Right atrium auricular region (tissue), 2 donors: ENCODE measurements around the gene CDH20. TPM values are rescaled to one million over a fixed set of nuclear protein-coding genes. Genes with fewer than 3 reads are reported as not detected.

Experiments used
- DNase-seq: peaks from one replicate; pipeline ENCODE4 v3.0.0-alpha.2; 2019; ENCODE audit warnings: low spot score
- H3K27ac ChIP-seq, 2 donors: fragments of 200-600 bp; sonication (generic); 1 replicate in 1 of 2; 2 replicates in 1 of 2; pipeline ENCODE4 v1.5.1; 2016 to 2019
- H3K27me3 ChIP-seq, 2 donors: fragments of 200-600 bp; sonication (generic); one replicate each; pipeline versions ENCODE4 v1.5.1 to v1.6.0; 2017 to 2019
- H3K36me3 ChIP-seq: fragments of 200-600 bp; sonication (generic); one replicate; pipeline ENCODE4 v1.5.1; 2016
- H3K4me1 ChIP-seq, 2 donors: fragments of 200-600 bp; sonication (generic); one replicate each; pipeline versions ENCODE4 v1.5.1 to v1.6.0; 2017 to 2019
- H3K4me3 ChIP-seq, 2 donors: fragments of 200-600 bp; sonication (generic); 1 replicate in 1 of 2; 2 replicates in 1 of 2; pipeline ENCODE4 v1.5.1; 2017 to 2019; ENCODE audit warnings: mild to moderate bottlenecking in 1 of 2, moderate library complexity in 1 of 2
- H3K9me3 ChIP-seq, 2 donors: fragments of 200-600 bp; sonication (generic); one replicate each; pipeline ENCODE4 v1.5.1; 2019
- total RNA-seq, 2 donors: library from RNA; depleted of rRNA; stranded (reverse); fragments of >200 nt; gene quantifications; one replicate each; pipeline ENCODE4 v1.1.0, GENCODE V29; 2016
- TF ChIP-seq, protein P1 (sequence below), 2 donors: fragments of 200-600 bp; sonication (generic); IDR thresholded peaks; one replicate each; pipeline ENCODE4 v1.5.1; 2019; ENCODE audit warnings: antibody characterized with exemption in 2 of 2

CDH20 gene
- total RNA-seq, 2 donors from 2014 or later, result 0.41 TPM; not detected in 1

DNA sequence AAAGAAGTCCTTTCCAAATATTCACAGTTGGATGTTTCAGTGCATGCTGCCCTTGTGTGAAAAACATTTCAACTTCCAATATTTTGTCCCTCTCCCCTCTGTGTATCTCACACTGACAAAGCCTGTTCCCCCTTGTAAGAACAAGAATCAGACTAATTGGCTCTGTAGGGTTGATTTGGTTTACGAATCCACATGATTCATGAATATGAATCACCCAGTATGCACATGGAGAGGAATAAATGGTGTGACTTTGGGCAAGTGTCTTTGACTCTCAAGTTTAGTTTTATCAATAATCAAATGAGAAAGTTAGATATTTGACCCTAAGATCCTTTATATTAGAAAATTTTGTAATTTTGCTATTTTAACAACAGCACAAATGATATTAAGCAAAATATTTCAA is 9.3 kb upstream of the CDH20 start:
- DNase-seq, result no peak
- TF ChIP-seq, protein P1, sequence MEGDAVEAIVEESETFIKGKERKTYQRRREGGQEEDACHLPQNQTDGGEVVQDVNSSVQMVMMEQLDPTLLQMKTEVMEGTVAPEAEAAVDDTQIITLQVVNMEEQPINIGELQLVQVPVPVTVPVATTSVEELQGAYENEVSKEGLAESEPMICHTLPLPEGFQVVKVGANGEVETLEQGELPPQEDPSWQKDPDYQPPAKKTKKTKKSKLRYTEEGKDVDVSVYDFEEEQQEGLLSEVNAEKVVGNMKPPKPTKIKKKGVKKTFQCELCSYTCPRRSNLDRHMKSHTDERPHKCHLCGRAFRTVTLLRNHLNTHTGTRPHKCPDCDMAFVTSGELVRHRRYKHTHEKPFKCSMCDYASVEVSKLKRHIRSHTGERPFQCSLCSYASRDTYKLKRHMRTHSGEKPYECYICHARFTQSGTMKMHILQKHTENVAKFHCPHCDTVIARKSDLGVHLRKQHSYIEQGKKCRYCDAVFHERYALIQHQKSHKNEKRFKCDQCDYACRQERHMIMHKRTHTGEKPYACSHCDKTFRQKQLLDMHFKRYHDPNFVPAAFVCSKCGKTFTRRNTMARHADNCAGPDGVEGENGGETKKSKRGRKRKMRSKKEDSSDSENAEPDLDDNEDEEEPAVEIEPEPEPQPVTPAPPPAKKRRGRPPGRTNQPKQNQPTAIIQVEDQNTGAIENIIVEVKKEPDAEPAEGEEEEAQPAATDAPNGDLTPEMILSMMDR (IDR thresholded peaks at IDR 0.05), result no peak
- H3K27ac ChIP-seq, result no peak overlapping the region
- H3K4me3 ChIP-seq, result no peak overlapping the region
- H3K4me1 ChIP-seq, result no peaks in the 10 kb centered on the region
- H3K9me3 ChIP-seq, result no peaks in the 10 kb centered on the region
- no peaks in the 10 kb centered on the region for H3K27me3 ChIP-seq
- H3K36me3 ChIP-seq, result no peaks in the 10 kb centered on the region

DNA sequence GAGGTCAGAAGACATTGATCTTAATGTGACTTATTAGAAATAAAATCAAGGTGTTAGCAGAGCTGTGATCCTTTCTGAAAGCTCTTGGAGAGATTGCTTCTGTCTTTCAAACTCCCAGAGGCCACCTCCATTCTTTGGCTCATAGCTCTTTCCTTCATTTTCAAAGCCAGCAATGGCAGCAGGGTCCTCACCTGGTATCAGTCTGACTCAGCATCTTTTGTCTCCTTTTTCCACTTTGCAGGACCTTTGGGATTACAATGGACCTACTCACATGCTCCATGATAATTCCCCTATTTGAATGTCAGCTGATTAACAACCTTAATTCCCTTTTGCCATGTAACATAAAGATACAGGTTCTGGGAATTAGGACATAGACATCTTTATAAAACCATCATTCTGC is 6.8 kb upstream of the CDH20 start:
- TF ChIP-seq, protein P1 (IDR thresholded peaks at IDR 0.05), result no peak

DNA sequence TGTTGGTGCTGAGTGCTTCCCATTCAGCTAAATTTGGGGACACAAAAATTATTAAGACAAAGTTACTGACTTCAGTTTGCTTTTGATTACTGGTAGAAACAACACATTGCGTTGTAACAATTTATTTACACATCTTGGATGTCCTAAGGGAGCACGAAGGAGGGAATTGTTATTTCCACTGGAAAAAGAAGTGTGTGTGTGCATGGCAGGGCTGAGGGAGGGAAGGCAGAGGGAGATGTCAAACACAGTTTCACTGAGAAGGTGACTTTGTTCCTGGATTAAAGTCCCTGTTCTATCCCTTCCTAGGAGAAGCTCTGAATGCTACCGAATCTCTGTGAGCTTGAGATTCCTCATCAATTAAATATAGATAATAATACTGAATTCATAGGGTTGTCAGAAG is 3.8 kb upstream of the CDH20 start:
- TF ChIP-seq, protein P1 (IDR thresholded peaks at IDR 0.05), result no peak

More for the DNA sequence above, 6.8 kb upstream of the CDH20 start:
- Histone ChIP-seq H3K9me3 (no peaks in the 10 kb centered on the region), H3K36me3 (no peaks in the 10 kb centered on the region), H3K4me3 (no peak overlapping the region), H3K27ac (no peak overlapping the region), H3K4me1 (no peaks in the 10 kb centered on the region), H3K27me3 (no peaks in the 10 kb centered on the region)
- DNase-seq, result no peak

DNA sequence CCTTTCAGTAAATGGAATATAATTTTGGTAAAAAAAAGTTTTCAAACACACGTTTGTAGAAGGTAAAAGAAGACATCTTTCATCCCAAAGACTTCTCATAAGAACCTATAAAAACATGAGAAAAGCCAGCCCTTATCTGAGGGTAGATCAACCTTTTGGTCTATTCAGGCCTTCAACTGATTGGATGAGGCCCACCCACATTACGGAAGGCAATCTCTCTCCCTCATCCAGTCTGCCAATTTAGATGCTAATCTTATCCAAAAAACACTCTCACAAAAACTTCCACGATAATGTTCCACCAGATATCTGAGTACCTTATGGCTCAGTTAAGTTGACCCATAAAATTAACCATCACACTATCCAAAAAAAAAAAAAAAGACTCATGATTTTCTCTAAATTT is 2.2 kb upstream of the CDH20 start:
- Histone ChIP-seq H3K27ac (no peak overlapping the region), H3K4me1 (peaks cover 0 to 18% of the 10 kb centered on the region in 2 donors), H3K4me3 (no peak overlapping the region), H3K9me3 (no peaks in the 10 kb centered on the region), H3K27me3 (peaks cover 0 to 7% of the 10 kb centered on the region in 2 donors), H3K36me3 (no peaks in the 10 kb centered on the region)
- TF ChIP-seq, protein P1 (IDR thresholded peaks at IDR 0.05), result no peak
- no peak for DNase-seq

More for the DNA sequence above, 3.8 kb upstream of the CDH20 start:
- Histone ChIP-seq H3K36me3 (no peaks in the 10 kb centered on the region), H3K9me3 (no peaks in the 10 kb centered on the region), H3K27ac (no peak overlapping the region), H3K4me3 (no peak overlapping the region), H3K27me3 (peaks cover 0 to 7% of the 10 kb centered on the region in 2 donors), H3K4me1 (peaks cover 0 to 12% of the 10 kb centered on the region in 2 donors)
- no peak for DNase-seq

DNA sequence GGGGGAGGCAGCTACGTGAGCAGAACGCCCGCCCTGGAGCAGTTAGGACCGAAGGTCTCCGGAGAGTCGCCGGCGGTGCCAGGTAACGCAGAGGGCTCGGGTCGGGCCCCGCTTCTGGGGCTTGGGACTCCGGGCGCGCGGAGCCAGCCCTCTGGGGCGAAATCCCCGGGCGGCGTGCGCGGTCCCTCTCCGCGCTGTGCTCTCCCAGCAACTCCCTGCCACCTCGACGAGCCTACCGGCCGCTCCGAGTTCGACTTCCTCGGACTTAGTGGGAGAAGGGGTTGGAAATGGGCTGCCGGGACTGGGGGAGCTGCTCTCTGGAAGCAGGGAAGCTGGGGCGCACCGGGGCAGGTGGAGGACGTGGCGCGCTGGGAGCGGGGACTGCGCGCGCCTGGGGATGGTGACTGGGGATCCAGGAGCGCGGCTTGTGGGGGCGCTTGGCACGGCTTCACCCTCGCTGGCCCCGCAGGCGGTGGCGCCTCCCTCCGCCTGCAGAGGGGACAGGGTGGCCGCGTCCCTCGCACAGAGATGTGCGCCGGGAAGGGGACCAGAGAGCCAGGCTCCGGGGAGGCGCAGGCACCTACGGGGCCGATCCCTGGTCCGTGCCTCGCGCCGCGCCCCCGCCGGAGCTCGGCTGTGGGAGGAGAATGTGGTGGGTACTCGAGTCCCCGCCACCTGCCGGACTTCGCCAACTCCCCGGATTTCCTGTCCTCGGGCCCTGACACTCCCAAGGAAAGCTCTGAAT is 688 bp downstream of the CDH20 start:
- peaks cover 0 to 18% of the 10 kb centered on the region in 2 donors for H3K4me1 ChIP-seq
- H3K4me3 ChIP-seq, result peak overlapping the region; percentile 27 to 46
- no peak for DNase-seq
- no peaks in the 10 kb centered on the region for H3K36me3 ChIP-seq
- TF ChIP-seq, protein P1 (IDR thresholded peaks at IDR 0.05), result no peak
- no peaks in the 10 kb centered on the region for H3K9me3 ChIP-seq
- peaks cover 0 to 7% of the 10 kb centered on the region in 2 donors for H3K27me3 ChIP-seq
- no peak overlapping the region for H3K27ac ChIP-seq

DNA sequence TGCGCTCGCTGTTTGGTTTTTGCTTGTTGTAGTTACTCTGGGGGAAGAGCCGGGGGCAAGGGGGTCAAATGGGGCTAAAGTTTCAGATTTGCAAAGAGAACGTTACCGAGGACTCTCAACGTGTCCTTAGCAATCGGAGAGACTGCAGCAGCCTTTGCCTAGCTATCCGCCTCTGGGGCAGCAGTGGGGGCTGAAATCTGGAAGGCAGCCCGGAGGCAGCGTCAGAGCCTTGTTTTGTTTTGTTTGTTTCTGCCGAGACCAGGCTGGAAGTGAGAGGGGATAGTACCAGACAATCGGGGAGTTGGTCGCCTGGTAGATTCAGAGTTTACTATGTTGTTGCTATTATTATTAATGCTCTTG is 1.2 kb downstream of the CDH20 start:
- Histone ChIP-seq H3K4me1 (peaks cover 0 to 18% of the 10 kb centered on the region in 2 donors), H3K9me3 (no peaks in the 10 kb centered on the region), H3K36me3 (no peaks in the 10 kb centered on the region), H3K27me3 (peaks cover 0 to 7% of the 10 kb centered on the region in 2 donors), H3K4me3 (peak overlapping the region; percentile 27 to 46), H3K27ac (no peak overlapping the region)
- TF ChIP-seq, protein P1 (IDR thresholded peaks at IDR 0.05), result no peak
- no peak for DNase-seq
